ENCODE results near the gene PUDP.

The PUDP gene

GRCh38 chrX:7074148-7074907 is 73.6 kb downstream of the PUDP start:
- DNase-seq (ENCODE audit: extremely low spot score) = no peak
- no peak for TF ChIP-seq CTCF (IDR thresholded peaks at IDR 0.05; ENCODE audit: control extremely low read depth, extremely low read depth, low read depth, missing control alignments)
- CTCF ChIA-PET = interaction anchor here (1.7 to 2.0 kb wide), 2 partner anchors 7 to 15 kb away, joined by 4 read pairs; no protein-coding TSS in a partner anchor
- POLR2A ChIA-PET = no interaction called here

GRCh38 chrX:7073336-7073735 is 74.6 kb downstream of the PUDP start:
- no peak for DNase-seq (ENCODE audit: extremely low spot score)
- no peak for TF ChIP-seq CTCF (IDR thresholded peaks at IDR 0.05; ENCODE audit: control extremely low read depth, extremely low read depth, low read depth, missing control alignments)
- POLR2A ChIA-PET = interaction anchor here (0.6 kb wide), 1 partner anchor 39 kb away, joined by 3 read pairs; no protein-coding TSS in a partner anchor
- CTCF ChIA-PET = interaction anchor here (2.0 kb wide), 1 partner anchor 16 kb away, joined by 4 read pairs; no protein-coding TSS in a partner anchor

GRCh38 chrX:7072856-7073255 is 75.1 kb downstream of the PUDP start:
- ChIA-PET POLR2A (interaction anchor here (0.6 kb wide), 1 partner anchor 39 kb away, joined by 3 read pairs; no protein-coding TSS in a partner anchor), CTCF (interaction anchor here (2.0 kb wide), 1 partner anchor 17 kb away, joined by 4 read pairs; no protein-coding TSS in a partner anchor)
- no peak for DNase-seq (ENCODE audit: extremely low spot score)
- TF ChIP-seq CTCF (IDR thresholded peaks at IDR 0.05; ENCODE audit: control extremely low read depth, extremely low read depth, low read depth, missing control alignments) = no peak

- DNase-seq (ENCODE audit: extremely low spot score) = no peak
- ChIA-PET CTCF (interaction anchor here (1.2 to 1.6 kb wide), 4 partner anchors 10 to 62 kb away, joined by 3 to 5 read pairs (median 4); no protein-coding TSS in a partner anchor), POLR2A (no interaction called here)
- no peak for TF ChIP-seq CTCF (IDR thresholded peaks at IDR 0.05; ENCODE audit: control extremely low read depth, extremely low read depth, low read depth, missing control alignments)
These were observed 76.6 kb downstream of the PUDP start for GRCh38 chrX:7071390-7071789.

GRCh38 chrX:7069556-7069955 is 78.4 kb downstream of the PUDP start:
- CTCF ChIA-PET = interaction anchor here (1.5 kb wide), 1 partner anchor 11 kb away, joined by 3 read pairs; no protein-coding TSS in a partner anchor
- no peak for DNase-seq (ENCODE audit: extremely low spot score)
- no peak for TF ChIP-seq CTCF (IDR thresholded peaks at IDR 0.05; ENCODE audit: control extremely low read depth, extremely low read depth, low read depth, missing control alignments)
- POLR2A ChIA-PET = no interaction called here

- ChIA-PET POLR2A (no interaction called here), CTCF (no interaction called here)
- TF ChIP-seq CTCF (IDR thresholded peaks at IDR 0.05; ENCODE audit: control extremely low read depth, extremely low read depth, low read depth, missing control alignments) = peak; percentile 39
- DNase-seq (ENCODE audit: extremely low spot score) = no peak
These were observed 79.0 kb downstream of the PUDP start for GRCh38 chrX:7068939-7069367.

All from GM10248 (cell line).